Measurements from ENCODE around the gene CTNNBIP1. TPM values are rescaled to one million over a fixed set of nuclear protein-coding genes. Genes with fewer than 3 reads are reported as not detected.

CTNNBIP1 gene
- total RNA-seq, 1 donor from 2014 or later = 75.5 TPM

DNA sequence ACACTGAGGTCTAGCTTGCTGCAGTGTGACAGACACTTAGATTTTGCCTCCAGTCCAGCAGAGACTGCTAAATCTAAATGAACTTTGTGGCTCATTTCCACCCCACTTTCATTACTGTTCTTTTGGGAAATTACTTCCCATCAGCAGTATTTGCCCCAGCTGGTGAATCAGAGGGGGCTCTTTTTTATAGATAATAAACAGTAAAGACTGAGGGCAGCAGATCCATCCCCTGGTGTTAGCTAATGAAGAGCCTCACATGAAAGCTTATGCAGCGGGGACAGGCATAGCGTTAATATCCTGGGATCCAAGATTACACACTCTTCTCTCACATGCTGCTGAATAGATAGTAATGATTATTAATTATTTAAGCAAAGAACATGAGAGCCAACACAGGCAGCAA, 6.4 kb upstream of the CTNNBIP1 start:
- H3K36me3 Mint-ChIP-seq (ENCODE audit: low read depth) = no peaks in the 10 kb centered on the region
- H3K27ac Mint-ChIP-seq (ENCODE audit: unreplicated experiment) = no peak overlapping the region
- no peak for DNase-seq (ENCODE audit: low read depth, low spot score)
- TF ChIP-seq, protein P1, sequence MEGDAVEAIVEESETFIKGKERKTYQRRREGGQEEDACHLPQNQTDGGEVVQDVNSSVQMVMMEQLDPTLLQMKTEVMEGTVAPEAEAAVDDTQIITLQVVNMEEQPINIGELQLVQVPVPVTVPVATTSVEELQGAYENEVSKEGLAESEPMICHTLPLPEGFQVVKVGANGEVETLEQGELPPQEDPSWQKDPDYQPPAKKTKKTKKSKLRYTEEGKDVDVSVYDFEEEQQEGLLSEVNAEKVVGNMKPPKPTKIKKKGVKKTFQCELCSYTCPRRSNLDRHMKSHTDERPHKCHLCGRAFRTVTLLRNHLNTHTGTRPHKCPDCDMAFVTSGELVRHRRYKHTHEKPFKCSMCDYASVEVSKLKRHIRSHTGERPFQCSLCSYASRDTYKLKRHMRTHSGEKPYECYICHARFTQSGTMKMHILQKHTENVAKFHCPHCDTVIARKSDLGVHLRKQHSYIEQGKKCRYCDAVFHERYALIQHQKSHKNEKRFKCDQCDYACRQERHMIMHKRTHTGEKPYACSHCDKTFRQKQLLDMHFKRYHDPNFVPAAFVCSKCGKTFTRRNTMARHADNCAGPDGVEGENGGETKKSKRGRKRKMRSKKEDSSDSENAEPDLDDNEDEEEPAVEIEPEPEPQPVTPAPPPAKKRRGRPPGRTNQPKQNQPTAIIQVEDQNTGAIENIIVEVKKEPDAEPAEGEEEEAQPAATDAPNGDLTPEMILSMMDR (conservative IDR thresholded peaks at IDR 0.05) = no peak
- peaks cover 32% of the 10 kb centered on the region for H3K4me1 Mint-ChIP-seq
- H3K27me3 Mint-ChIP-seq (ENCODE audit: low read depth) = no peaks in the 10 kb centered on the region
- no peak overlapping the region for H3K4me3 Mint-ChIP-seq
- H3K9me3 Mint-ChIP-seq = no peaks in the 10 kb centered on the region

DNA sequence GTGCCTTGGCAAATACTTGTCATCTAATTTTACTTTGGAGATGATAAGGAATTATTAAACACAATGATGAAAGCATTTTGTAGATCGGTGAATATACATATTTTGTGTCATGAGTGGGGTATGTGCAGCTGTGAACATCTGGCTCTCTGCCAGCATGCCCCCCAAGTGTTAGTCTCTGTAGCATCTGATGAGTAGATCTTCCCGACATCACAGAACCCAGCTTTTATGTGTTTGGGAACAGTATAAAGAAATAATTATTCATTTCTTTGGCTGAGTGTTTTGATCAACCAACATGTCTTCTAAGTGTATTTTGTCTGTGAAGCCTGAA, 4.5 kb upstream of the CTNNBIP1 start:
- TF ChIP-seq, protein P1 (conservative IDR thresholded peaks at IDR 0.05) = no peak
- H3K4me3 Mint-ChIP-seq = peak overlapping the region; percentile 38

DNA sequence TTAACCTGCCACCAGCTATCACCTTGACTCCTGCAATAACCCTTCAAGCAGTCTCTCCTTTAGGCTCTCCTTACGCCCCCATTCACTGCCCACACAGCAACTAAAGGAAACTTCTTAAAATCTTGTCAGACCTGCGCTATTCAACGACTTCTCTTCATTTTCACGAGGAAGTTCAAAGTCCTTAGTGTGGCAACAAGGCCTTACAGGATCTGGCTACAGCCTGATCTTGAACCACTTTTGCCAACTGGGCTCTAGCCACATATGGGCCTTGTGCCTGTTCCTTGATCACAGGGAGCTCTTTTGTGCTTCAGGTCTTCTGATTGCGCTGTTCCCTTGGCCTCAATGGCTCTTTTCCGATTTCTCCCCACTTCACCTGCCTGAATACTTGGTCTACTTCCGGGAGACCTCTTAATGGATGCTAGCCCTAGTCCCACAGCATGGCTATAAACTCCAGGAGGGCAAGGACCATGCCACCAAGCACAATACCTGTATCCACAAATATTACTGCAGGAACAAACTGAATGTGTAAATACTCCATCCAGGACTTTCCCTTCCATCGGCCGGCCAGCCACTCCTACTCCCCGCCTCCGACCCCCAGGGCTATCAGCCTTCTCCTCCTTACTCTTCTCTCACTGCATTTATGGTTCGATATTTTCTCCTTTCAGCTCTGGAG, 2.3 kb upstream of the CTNNBIP1 start:
- no peaks in the 10 kb centered on the region for H3K9me3 Mint-ChIP-seq
- H3K4me3 Mint-ChIP-seq = peak overlapping the region; percentile 78
- TF ChIP-seq, protein P1 (conservative IDR thresholded peaks at IDR 0.05) = no peak
- peaks cover 55% of the 10 kb centered on the region for H3K4me1 Mint-ChIP-seq
- no peak overlapping the region for H3K27ac Mint-ChIP-seq (ENCODE audit: unreplicated experiment)
- no peaks in the 10 kb centered on the region for H3K36me3 Mint-ChIP-seq (ENCODE audit: low read depth)
- DNase-seq (ENCODE audit: low read depth, low spot score) = no peak
- H3K27me3 Mint-ChIP-seq (ENCODE audit: low read depth) = no peaks in the 10 kb centered on the region

More for the DNA sequence above, 4.5 kb upstream of the CTNNBIP1 start:
- H3K4me1 Mint-ChIP-seq = peaks cover 42% of the 10 kb centered on the region
- H3K9me3 Mint-ChIP-seq = no peaks in the 10 kb centered on the region
- DNase-seq (ENCODE audit: low read depth, low spot score) = no peak
- no peak overlapping the region for H3K27ac Mint-ChIP-seq (ENCODE audit: unreplicated experiment)
- no peaks in the 10 kb centered on the region for H3K27me3 Mint-ChIP-seq (ENCODE audit: low read depth)
- no peaks in the 10 kb centered on the region for H3K36me3 Mint-ChIP-seq (ENCODE audit: low read depth)

DNA sequence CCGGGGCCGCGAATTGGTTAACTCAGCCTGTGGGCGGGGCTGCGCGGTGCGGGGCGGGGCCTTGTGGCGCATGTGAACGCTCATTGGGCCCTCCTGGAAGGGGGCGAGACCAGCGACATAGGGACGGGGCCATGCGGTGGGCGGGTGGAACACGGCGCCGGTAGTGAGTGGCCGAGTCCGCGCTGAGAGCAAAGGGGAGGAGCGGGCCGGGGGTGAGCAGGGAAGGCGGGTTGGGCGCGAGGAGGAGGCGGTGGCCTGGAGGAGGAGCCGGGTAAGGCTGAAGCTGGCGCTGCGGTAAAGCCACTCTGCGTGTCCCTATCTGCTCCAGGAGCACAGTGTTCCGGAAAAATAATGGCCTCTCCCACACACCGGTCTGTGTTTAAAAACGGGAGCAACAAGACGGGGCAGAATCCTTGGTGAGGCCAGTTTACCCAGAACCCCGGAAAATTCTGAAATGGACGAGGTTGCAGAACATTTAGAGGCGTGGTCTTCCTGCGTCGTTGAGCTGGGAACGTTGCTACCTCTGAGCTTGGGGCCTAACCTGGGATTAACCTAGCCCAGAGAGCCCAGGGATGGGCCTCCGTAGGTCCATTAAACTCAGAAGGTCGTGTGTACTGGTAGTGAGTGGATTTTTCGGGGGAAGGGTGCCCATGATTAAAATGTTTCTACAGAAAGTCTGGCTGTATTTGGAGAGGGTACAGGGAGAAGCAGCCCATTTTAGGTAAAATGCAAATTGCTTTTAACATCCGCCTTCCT, 532 bp upstream of the CTNNBIP1 start:
- H3K27me3 Mint-ChIP-seq (ENCODE audit: low read depth) = no peaks in the 10 kb centered on the region
- TF ChIP-seq, protein P1 (conservative IDR thresholded peaks at IDR 0.05) = no peak
- H3K4me1 Mint-ChIP-seq = peaks cover 55% of the 10 kb centered on the region

DNA sequence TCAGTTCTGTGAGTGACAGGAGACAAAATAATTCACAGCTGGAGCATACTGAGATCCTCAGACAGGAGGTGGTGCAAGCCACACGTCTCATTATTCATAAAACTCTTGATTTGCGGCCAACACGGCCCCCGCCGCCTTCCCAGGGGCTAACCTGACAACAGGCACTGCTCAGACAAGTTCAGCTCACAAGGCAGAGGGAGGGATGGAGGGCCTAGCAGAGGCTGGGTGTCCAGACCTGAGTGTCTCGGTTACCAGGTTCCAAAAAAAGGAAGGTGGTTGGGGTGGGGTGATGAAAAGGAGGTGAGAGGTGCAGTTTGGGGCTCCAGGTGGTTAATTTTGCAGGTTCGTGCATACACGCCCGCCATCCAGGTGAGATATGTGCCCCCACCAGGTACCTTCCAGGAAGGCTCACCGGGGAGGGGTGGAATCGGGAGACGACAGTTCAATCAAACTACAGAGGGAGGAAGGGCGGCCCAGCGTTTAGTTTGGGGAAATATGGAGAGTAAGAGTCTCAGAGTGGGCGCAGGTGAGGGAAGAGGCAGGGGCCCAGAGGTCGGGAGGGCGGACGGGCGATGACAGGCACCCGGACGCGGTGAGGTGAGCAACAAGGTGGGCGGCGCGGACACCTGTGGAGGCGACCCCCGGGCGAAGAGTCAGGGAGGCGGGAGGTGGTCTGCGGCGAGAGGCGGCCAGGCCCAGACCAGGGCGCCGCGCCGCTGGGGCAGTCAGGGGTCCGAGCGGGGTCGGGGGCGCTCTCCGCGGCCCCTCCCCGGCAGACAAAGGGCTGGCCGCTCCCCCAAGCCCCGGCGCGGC, 629 bp downstream of the CTNNBIP1 start:
- H3K27me3 Mint-ChIP-seq (ENCODE audit: low read depth) = no peaks in the 10 kb centered on the region
- H3K4me3 Mint-ChIP-seq = peak overlapping the region; percentile 97
- TF ChIP-seq, protein P1 (conservative IDR thresholded peaks at IDR 0.05) = no peak
- H3K36me3 Mint-ChIP-seq (ENCODE audit: low read depth) = no peaks in the 10 kb centered on the region
- peaks cover 54% of the 10 kb centered on the region for H3K4me1 Mint-ChIP-seq
- H3K9me3 Mint-ChIP-seq = no peaks in the 10 kb centered on the region
- DNase-seq (ENCODE audit: low read depth, low spot score) = no peak
- peak overlapping the region; percentile 96 for H3K27ac Mint-ChIP-seq (ENCODE audit: unreplicated experiment)

More for the DNA sequence above, 532 bp upstream of the CTNNBIP1 start:
- peak overlapping the region; percentile 93 for H3K27ac Mint-ChIP-seq (ENCODE audit: unreplicated experiment)
- H3K9me3 Mint-ChIP-seq = no peaks in the 10 kb centered on the region
- peak overlapping the region; percentile 93 for H3K4me3 Mint-ChIP-seq
- no peaks in the 10 kb centered on the region for H3K36me3 Mint-ChIP-seq (ENCODE audit: low read depth)
- peak; percentile 100 for DNase-seq (ENCODE audit: low read depth, low spot score)

Measured in neural crest cell (in vitro differentiated cells).